ENCODE data around the gene GUCY2D. TPM values are rescaled to one million over a fixed set of nuclear protein-coding genes. Genes with fewer than 3 reads are reported as not detected.

The GUCY2D gene
- polyA plus RNA-seq, 3 donors from 2014 or later: not detected

DNA sequence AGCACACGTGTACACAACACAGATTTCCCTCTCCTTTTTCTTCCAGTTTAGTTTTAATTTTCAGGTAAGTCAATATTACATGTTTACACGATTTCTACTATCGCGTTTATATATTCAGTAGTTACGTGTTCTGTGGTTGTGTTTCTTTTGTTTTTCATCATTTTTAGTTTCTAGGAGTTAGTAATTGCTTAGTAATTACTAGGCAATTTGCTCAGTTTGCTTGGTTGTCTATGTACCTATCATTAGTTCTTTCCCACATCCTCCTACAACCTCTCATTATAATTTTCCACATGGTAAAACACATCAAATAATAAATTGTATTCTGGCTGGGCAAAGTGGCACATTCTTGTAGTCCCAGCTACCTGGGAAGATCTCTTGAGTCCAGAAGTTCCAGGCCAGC lies 24.6 kb upstream of the GUCY2D start:
- Mint-ChIP-seq H3K4me3 (no peak overlapping the region), H3K4me1 (no peaks in the 10 kb centered on the region), H3K9me3 (peaks cover 8 to 22% (median 17%) of the 10 kb centered on the region in 6 donors), H3K27ac (no peak overlapping the region), H3K36me3 (peaks cover 5 to 14% (median 12%) of the 10 kb centered on the region in 3 donors), H3K27me3 (ENCODE audit: low read depth in 3 of 3) (peaks cover 1 to 22% (median 2%) of the 10 kb centered on the region in 3 donors)
- DNase-seq: no peak

DNA sequence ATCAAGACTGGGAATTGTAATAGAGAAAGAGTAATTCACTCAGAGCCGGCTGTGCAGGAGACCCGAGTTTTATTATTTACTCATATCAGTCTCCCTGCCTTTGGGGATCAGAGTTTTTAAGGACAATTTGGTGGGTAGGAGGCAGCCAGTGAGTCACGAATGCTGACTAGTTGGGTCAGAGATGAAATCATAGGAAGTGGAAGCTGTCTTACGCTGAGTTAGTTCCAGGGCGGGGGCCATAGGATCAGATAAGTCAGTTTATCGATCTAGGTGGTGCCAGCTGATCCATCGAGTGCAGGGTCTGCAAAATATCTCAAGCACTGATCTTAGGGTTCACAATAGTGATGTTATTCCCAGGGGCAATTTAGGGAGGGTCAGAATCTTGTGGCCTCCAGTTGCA lies 20.2 kb upstream of the GUCY2D start:
- H3K4me3 Mint-ChIP-seq: no peak overlapping the region
- H3K27me3 Mint-ChIP-seq (ENCODE audit: low read depth in 3 of 3): peaks cover 3 to 22% (median 3%) of the 10 kb centered on the region in 3 donors
- DNase-seq: no peak
- H3K27ac Mint-ChIP-seq: no peak overlapping the region
- no peaks in the 10 kb centered on the region for H3K36me3 Mint-ChIP-seq
- no peaks in the 10 kb centered on the region for H3K4me1 Mint-ChIP-seq
- H3K9me3 Mint-ChIP-seq: peaks cover 0 to 2% (median 0%) of the 10 kb centered on the region in 6 donors

DNA sequence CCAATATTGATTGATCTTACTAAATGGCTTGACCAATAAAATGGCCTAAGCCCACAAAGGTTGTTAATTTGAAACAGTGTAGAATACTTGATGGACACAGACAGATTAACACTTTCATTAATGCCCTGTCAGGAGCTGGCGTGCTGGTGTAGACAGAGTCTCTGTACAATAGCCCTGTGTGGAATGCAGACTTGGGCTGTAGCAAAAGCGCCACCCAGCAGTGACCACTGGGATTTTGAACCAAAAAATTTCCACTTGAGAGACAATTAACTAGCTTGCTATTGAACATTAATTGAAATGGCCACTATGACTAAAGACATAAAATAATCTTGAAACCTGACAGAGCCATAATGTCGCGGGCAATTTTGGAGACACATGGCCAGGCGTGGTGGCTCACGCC lies 19.7 kb upstream of the GUCY2D start:
- Mint-ChIP-seq H3K4me3 (no peak overlapping the region), H3K4me1 (no peaks in the 10 kb centered on the region), H3K27me3 (ENCODE audit: low read depth in 3 of 3) (peaks cover 3 to 22% (median 4%) of the 10 kb centered on the region in 3 donors), H3K27ac (no peak overlapping the region), H3K9me3 (peaks cover 0 to under 1% (median 0%) of the 10 kb centered on the region in 6 donors), H3K36me3 (no peaks in the 10 kb centered on the region)
- DNase-seq: no peak

DNA sequence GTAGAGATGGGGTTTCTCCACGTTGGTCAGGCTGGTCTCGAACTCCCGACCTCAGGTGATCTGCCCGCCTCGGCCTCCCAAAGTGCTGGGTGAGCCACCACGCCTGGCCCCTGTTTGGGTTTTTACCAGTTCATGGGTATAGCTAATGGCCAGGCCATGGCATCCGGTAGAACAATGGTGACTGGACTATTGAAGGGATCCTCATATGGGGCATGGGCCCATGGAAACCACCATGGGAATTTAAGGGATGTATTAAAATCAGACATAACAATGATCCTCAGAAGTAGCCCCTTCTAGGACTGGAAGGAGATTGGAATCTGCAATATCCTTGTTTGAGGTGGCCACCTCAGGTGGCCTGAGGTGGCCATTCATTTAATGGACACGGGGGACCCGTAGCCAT lies 17.5 kb upstream of the GUCY2D start:
- Mint-ChIP-seq H3K27me3 (ENCODE audit: low read depth in 3 of 3) (peaks cover 4 to 23% (median 10%) of the 10 kb centered on the region in 3 donors), H3K9me3 (no peaks in the 10 kb centered on the region), H3K36me3 (no peaks in the 10 kb centered on the region), H3K4me1 (peaks cover 10 to 12% of the 10 kb centered on the region in 2 donors), H3K4me3 (no peak overlapping the region), H3K27ac (no peak overlapping the region)
- DNase-seq: no peak

DNA sequence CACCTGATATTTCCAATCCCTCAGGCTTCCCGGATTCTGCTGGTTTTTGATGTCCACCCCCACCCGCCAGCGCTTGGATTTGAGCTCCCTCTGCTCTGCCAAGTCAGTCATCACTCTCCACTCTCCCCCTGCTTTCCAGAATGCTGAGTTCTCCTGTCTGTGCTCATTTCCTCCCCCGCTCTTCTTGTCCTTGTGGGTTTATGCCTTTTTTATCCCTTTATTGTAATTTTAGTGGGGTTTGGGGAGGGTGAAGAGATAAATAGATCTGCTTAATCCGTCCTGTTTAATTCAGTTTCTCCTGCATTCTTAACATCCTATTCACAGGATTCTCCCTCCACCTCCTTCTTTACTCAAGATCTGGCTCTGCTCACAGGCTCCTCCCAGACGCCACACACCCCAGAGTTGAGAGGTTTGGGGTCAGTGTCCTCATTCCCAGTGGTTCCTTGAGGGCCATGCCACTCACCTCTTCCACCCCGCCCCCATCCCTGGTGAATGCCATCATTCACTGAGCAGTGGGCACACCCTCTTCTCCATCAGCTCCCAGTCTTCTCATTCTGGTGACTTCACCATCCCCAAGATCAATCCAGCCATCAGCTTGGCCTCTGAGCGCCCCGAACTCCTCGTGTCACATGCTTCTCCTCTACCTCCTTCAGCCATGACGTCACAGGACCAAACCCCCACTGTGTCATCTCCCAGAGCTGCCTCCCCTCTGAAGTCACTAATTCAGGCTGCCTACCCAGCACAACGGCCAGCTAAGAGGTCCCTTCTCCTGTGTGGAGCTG lies 15.1 kb upstream of the GUCY2D start:
- peak overlapping the region in 1 of 6 donors; percentile 82 for H3K27ac Mint-ChIP-seq
- peaks cover 21 to 26% of the 10 kb centered on the region in 2 donors for H3K4me1 Mint-ChIP-seq
- no peaks in the 10 kb centered on the region for H3K36me3 Mint-ChIP-seq
- peaks cover 4 to 15% (median 14%) of the 10 kb centered on the region in 3 donors for H3K27me3 Mint-ChIP-seq (ENCODE audit: low read depth in 3 of 3)
- no peak for DNase-seq
- H3K4me3 Mint-ChIP-seq: no peak overlapping the region
- no peaks in the 10 kb centered on the region for H3K9me3 Mint-ChIP-seq

DNA sequence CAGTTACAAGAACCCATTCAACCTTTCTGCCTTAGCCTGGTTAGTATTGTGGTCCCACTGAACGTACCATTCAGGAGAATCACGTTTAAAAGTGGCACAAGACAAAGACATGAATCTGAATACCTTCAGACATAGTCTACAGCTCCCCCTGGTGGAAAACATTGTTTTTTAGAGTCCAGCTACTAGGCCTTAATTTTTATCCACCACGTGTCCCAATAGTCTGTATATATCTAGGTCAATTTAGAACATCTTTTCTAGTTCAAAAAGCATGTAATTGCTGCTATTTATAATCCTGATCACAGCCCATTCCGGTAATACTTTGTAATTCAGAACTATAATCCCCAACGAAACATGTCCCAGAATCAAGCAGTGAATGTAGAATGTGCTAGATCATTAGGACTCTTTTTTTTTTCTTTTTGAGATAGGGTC lies 13.7 kb upstream of the GUCY2D start:
- Mint-ChIP-seq H3K36me3 (no peaks in the 10 kb centered on the region), H3K4me3 (peak overlapping the region; percentile 34 to 88 (median 57)), H3K27ac (peak overlapping the region; percentile 50 to 91 (median 82)), H3K27me3 (ENCODE audit: low read depth in 3 of 3) (peaks cover 4 to 12% (median 6%) of the 10 kb centered on the region in 3 donors), H3K4me1 (peaks cover 25 to 26% of the 10 kb centered on the region in 2 donors), H3K9me3 (no peaks in the 10 kb centered on the region)
- DNase-seq: peak; percentile 74 to 80 (median 79)

DNA sequence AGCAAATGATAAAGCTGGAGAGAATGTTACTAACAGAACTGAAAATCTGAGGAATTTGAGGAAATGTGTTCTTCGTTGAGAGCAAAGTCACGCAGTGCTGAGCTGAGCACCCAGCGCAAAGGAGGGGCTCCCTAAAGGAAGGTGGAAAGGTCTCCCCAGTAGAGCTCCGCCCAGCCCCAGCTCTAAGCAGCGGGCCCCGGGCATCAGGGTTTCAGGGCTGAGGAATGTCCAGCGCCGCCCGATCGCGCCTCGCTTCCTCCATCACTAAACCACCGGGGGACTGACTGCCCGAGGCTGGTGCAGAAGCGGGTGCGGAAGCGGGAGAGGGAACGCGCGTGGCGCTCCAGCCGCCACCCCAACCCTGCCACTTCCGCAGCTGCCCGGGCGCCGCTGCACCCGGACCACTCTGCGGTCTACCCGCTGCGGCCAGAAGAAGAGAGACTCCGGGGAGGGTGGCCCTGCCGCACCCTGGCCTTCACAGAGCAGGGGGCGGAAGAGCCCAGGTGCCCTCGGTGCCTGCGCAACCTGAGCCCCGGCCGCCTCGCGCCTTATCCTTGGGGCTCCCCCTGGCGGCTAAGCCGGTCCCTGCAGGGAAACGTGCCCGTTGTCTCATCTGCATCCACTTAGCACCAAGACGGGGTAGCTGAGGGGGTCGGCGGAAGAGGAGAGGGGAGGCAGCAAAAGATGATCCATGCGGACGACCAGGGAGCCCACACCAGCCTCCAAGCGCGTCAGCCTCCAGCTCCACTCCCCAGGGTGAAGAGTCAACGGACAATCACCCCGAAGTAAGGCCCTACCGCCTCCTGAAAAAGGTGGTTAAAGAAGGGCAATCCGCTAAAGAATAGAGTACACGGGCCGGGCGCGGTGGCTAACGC lies 12.4 kb upstream of the GUCY2D start:
- Mint-ChIP-seq H3K36me3 (no peaks in the 10 kb centered on the region), H3K27ac (peak overlapping the region; percentile 71 to 91 (median 89)), H3K4me3 (peak overlapping the region; percentile 81 to 88 (median 81))

DNA sequence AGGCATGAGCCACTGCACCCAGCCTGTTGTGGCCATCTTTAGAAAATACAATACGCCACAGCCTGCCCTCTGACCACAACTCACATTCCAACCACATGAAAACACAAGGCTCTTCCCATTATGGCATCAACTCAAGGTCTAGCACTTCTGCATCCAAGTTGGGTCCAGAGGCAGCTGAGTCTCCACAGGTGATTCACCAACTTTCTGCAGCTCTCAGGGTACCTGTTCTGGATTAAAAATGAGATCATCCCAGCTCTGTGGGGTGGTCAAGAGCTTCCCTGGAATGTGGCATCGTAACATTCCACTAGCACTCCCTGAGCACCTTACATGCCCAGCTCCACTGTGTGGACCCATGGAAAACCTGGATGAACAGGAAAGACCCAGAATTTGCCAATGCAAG lies 9.9 kb upstream of the GUCY2D start:
- Mint-ChIP-seq H3K27ac (no peak overlapping the region), H3K4me3 (peak overlapping the region in 2 of 5 donors; percentile 30 to 32), H3K9me3 (no peaks in the 10 kb centered on the region)

More for the DNA sequence above, 12.4 kb upstream of the GUCY2D start:
- peaks cover 25 to 26% of the 10 kb centered on the region in 2 donors for H3K4me1 Mint-ChIP-seq
- peak; percentile 87 to 89 (median 87) for DNase-seq
- H3K27me3 Mint-ChIP-seq (ENCODE audit: low read depth in 3 of 3): peaks cover 3 to 12% (median 6%) of the 10 kb centered on the region in 3 donors
- no peaks in the 10 kb centered on the region for H3K9me3 Mint-ChIP-seq

DNA sequence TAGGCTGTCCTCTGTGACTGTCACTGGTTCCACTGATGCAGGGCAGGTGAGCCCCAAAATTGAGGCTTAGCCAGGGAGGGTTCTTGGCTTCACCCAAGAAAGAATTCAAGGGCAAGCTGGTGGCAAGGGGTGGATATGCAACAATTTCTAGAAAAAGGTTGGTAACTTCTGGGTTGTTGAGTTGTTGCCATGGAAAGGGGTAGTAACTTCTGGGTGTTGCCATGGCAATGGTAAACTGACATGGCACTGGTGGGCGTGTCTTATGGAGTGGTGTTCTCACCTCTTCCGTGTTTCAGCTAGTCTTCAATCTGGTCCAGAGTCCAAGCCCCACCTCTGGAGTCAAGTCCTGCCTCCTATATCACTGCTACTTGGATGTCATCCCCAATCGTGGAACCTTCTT lies 9.5 kb upstream of the GUCY2D start:
- Mint-ChIP-seq H3K36me3 (no peaks in the 10 kb centered on the region), H3K9me3 (no peaks in the 10 kb centered on the region), H3K27me3 (ENCODE audit: low read depth in 3 of 3) (peaks cover 0 to 14% (median 9%) of the 10 kb centered on the region in 3 donors), H3K4me3 (peak overlapping the region in 1 of 5 donors; percentile 6), H3K4me1 (peaks cover 25 to 26% of the 10 kb centered on the region in 2 donors), H3K27ac (peak overlapping the region in 2 of 6 donors; percentile 12 to 19)
- DNase-seq: no peak

More for the DNA sequence above, 9.9 kb upstream of the GUCY2D start:
- no peaks in the 10 kb centered on the region for H3K36me3 Mint-ChIP-seq
- DNase-seq: no peak
- H3K4me1 Mint-ChIP-seq: peaks cover 25 to 26% of the 10 kb centered on the region in 2 donors
- peaks cover 2 to 14% (median 8%) of the 10 kb centered on the region in 3 donors for H3K27me3 Mint-ChIP-seq (ENCODE audit: low read depth in 3 of 3)

DNA sequence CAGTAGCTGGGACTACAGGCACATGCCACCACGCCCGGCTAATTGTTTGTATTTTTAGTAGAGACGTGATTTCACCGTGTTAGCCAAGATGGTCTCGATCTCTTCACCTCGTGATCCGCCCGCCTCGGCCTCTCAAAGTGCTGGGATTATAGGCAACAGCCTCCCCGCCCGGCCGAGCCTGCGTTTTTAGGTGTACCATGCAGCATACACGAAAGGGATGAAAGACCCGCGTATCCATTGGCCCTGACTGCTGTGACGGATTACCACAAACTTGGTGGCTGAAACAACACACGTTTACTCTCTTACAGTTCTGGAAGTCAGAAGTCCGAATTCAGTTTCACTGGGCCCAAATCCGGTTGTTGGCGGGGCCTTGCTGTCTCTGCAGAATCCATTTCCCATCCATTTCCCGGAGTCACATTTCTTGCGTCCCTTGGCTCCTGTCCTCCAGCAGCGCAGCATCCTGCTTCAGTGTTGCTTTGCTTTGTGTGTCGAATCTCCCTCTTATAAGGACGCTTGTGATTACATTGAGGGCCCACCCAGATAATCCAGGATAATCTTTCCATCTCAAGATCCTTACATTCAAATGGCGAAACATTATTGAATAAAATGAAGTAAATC lies 8.3 kb upstream of the GUCY2D start:
- no peak overlapping the region for H3K4me3 Mint-ChIP-seq
- DNase-seq: no peak
- H3K4me1 Mint-ChIP-seq: peaks cover 21% of the 10 kb centered on the region in 2 donors
- H3K36me3 Mint-ChIP-seq: no peaks in the 10 kb centered on the region
- no peak overlapping the region for H3K27ac Mint-ChIP-seq
- H3K27me3 Mint-ChIP-seq (ENCODE audit: low read depth in 3 of 3): peaks cover 0 to 15% (median 11%) of the 10 kb centered on the region in 3 donors
- no peaks in the 10 kb centered on the region for H3K9me3 Mint-ChIP-seq

DNA sequence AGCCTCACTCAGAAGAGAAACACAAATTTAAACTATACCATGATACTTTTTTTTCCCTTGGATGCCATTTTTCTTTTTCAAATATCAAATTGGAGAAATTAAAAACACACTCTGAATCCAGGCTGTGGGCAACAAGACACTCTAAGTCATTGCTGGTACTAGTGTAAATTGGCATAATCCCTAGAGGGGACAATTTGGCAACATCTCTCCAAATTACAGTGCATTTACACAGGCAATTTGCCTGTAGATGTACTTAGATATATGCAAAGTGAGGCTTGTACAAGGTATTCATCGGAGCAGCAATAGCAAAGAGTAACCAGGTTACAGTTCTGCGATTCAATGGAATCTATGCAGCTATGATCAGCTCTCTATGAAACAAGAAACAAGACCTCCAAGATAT lies 6.7 kb upstream of the GUCY2D start:
- Mint-ChIP-seq H3K36me3 (no peaks in the 10 kb centered on the region), H3K4me3 (no peak overlapping the region), H3K9me3 (no peaks in the 10 kb centered on the region)

DNA sequence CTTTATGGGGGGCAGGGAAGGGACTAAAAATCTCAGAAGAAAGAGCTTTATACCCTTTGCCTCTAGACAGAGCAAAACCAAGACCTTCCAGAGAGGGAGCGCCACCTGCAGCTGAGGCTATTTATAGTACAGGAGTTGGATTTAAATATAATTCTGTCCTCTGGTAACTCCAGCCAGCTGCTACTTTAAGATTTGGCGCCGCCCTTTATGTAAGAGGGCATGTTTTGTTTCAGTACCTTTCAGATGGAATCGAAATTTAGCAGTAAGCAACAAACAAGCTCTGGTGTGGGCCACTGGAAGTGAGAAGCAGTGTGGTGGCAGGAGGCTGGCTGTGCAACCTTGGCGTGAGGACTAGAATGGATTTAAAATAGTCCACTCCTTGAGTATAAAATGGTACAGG lies 5.2 kb upstream of the GUCY2D start:
- Mint-ChIP-seq H3K4me3 (no peak overlapping the region), H3K9me3 (no peaks in the 10 kb centered on the region), H3K4me1 (peaks cover 6 to 9% of the 10 kb centered on the region in 2 donors), H3K27ac (no peak overlapping the region), H3K27me3 (ENCODE audit: low read depth in 3 of 3) (peaks cover 9 to 19% (median 9%) of the 10 kb centered on the region in 3 donors), H3K36me3 (no peaks in the 10 kb centered on the region)
- DNase-seq: no peak

More for the DNA sequence above, 6.7 kb upstream of the GUCY2D start:
- no peak for DNase-seq
- Mint-ChIP-seq H3K27me3 (ENCODE audit: low read depth in 3 of 3) (peaks cover 3 to 9% (median 4%) of the 10 kb centered on the region in 3 donors), H3K4me1 (peaks cover 6 to 9% of the 10 kb centered on the region in 2 donors), H3K27ac (no peak overlapping the region)

All from immature natural killer cell (primary cell).